Measurements from ENCODE around the gene ADGRE2. TPM values are rescaled to one million over a fixed set of nuclear protein-coding genes. Genes with fewer than 3 reads are reported as not detected.

Gene ADGRE2
- total RNA-seq, 1 experiment from 2014 or later = 6.1 TPM

- no peak for DNase-seq (ENCODE audit: low read depth)
These were observed 42.4 kb downstream of the ADGRE2 start for GRCh38 chr19:14735915-14736314.

DNA sequence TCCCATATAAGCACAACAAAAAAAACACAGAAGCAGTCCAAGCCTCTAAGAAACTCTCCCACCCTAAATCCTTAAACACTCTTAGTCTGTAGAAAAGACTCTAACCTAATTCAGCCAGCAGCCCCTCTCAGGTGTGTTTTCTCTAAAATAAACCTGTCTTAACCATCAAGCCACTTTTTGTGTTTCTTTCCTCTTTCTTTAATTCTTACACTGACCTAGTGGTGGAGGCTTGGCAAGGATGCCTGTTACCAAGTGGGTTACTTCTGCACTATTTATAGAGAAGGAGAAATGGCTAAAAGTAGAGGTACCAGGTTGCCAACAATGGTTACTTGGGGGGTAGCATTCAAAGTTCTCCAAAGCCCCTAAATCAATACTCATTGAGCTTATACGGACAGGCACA lies 44.8 kb downstream of the ADGRE2 start:
- no peak for DNase-seq (ENCODE audit: low read depth)

DNA sequence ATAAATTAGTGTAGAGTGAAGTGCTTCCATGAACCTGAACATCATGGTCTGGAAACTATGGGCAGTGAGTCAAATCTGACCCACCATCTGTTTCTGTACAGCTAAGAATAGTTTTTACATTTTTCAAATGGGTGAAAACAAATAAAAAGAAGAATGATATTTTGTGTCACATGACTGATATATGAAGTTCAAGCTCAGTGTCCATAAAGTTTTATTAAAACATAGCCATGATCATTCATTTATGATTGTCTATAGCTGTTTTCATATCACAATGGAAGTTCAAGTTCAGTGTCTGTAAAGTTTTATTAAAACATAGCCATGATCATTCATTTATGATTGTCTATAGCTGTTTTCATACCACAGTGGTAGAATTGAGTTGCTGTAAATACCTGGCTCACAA lies 45.9 kb downstream of the ADGRE2 start:
- no peak for DNase-seq (ENCODE audit: low read depth)

GRCh38 chr19:14731200-14731599 lies 47.2 kb downstream of the ADGRE2 start:
- peak; percentile 47 for DNase-seq (ENCODE audit: low read depth)

- no peak for DNase-seq (ENCODE audit: low read depth)
These were observed 49.8 kb downstream of the ADGRE2 start for GRCh38 chr19:14728595-14728994.

- no peak for DNase-seq (ENCODE audit: low read depth)
These were observed 56.2 kb downstream of the ADGRE2 start for GRCh38 chr19:14722127-14722526.

- no peak for DNase-seq (ENCODE audit: low read depth)
These were observed 59.2 kb downstream of the ADGRE2 start for GRCh38 chr19:14719162-14719561.

DNA sequence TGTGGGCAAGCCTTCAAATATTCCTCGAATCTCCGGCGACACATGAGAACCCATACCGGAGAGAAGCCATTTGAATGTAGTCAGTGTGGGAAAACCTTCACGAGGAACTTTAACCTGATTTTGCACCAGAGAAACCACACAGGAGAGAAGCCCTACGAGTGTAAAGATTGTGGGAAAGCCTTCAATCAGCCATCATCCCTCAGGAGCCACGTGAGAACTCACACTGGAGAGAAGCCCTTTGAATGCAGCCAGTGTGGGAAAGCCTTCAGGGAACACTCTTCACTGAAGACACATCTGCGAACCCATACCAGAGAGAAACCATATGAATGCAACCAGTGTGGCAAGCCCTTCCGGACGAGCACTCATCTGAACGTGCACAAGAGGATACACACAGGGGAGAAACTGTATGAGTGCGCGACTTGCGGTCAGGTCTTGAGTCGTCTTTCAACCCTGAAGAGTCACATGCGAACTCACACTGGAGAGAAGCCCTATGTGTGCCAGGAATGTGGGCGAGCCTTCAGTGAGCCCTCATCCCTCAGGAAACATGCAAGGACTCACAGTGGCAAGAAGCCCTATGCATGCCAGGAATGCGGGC lies 59.7 kb downstream of the ADGRE2 start:
- DNase-seq (ENCODE audit: low read depth) = no peak

DNA sequence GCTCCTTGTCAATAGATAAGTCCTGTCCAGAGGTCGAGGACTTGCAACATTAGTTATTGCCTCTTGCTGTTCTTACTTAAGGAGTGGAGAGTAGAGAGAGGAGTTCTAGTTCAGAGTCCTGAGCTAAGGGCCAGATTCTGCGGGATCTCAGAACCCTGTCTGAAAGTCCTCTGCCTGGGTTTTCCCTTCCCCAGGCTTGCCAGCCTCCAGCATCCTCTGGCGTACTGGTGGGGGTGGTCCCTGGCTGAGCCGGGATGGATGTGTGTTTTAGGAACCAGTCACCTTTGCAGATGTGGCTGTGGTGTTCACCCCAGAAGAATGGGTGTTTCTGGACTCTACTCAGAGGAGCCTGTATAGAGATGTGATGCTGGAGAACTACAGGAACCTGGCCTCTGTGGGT lies 62.5 kb downstream of the ADGRE2 start:
- DNase-seq (ENCODE audit: low read depth) = no peak

DNA sequence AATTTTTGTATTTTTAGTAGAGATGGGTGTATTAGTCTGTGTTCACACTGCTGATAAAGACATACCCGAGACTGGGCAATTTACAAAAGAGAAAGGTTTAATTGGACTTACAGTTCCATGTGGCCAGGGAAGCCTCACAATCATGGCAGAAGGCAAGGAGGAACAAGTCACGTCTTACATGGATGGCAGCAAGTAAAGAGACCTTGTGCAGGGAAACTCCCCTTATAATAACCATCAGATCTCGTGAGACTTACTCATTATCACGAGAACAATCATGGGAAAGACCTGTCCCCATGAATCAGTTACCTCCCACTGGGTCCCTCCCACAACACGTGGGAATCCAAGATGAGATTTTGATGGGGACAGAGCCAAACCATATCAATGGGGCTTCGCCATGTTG lies 73.9 kb downstream of the ADGRE2 start:
- no peak for DNase-seq (ENCODE audit: low read depth)

- no peak for DNase-seq (ENCODE audit: low read depth)
These were observed 74.5 kb downstream of the ADGRE2 start for GRCh38 chr19:14703833-14704232.

DNA sequence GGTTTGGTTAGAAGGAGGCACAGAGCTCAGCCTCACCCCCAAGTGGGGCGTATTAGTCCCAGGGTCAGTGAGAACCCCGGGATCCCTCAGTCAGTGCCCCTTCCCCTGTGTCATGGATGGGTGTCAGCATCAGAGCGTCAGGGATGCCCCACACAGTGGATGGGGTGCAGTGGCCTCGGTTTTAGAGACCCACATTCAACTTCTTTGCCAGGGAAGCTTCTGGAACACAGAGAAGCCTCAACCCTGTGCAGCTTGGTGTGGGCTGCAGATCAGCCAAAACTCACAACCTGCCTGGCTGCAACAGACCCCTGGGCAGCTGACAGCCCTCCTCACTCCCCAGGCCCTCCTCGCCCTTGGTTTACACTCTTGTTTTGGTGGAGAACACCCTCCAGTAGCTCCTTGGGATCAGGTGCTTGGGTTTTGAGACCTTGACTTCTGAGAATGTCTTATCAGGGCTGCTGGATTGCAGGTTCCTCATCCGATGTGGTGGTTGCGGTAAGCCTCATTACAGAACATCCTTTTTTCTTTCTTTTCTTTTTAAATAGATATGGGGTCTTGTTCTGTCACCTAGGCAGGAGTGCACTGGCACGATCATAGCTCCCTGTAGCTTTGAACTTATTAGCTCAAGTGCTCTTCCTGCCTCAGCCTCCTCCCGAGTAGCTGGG lies 77.5 kb downstream of the ADGRE2 start:
- DNase-seq (ENCODE audit: low read depth) = no peak

GRCh38 chr19:14699641-14700040 lies 78.7 kb downstream of the ADGRE2 start:
- DNase-seq (ENCODE audit: low read depth) = peak; percentile 41

- DNase-seq (ENCODE audit: low read depth) = no peak
These were observed 82.9 kb downstream of the ADGRE2 start for GRCh38 chr19:14695471-14695870.

GRCh38 chr19:14694641-14695266 lies 83.6 kb downstream of the ADGRE2 start:
- no peak for DNase-seq (ENCODE audit: low read depth)

- peak; percentile 85 for DNase-seq (ENCODE audit: low read depth)
These were observed 88.5 kb downstream of the ADGRE2 start, which contains the start of gene ZNF333 for GRCh38 chr19:14689598-14690503. ZNF333 (plus strand) TSS chr19:14690048; CDS start chr19:14693492, 3,444 bp downstream.

GRCh38 chr19:14686411-14686810 lies 91.9 kb downstream of the ADGRE2 start:
- peak; percentile 31 for DNase-seq (ENCODE audit: low read depth)

GRCh38 chr19:14683439-14683838 lies 94.9 kb downstream of the ADGRE2 start:
- DNase-seq (ENCODE audit: low read depth) = no peak
